GM18909 (cell line): ENCODE results near the gene ASIC3.

Source experiments
- ATAC-seq: cut with Tn5 transposase; IDR thresholded peaks from one replicate; pipeline ENCODE4 v1.9.1; 2021; ENCODE audit warnings: mild to moderate bottlenecking; ENCODE audit not compliant: unreplicated experiment, poor library complexity

ASIC3 gene

DNA sequence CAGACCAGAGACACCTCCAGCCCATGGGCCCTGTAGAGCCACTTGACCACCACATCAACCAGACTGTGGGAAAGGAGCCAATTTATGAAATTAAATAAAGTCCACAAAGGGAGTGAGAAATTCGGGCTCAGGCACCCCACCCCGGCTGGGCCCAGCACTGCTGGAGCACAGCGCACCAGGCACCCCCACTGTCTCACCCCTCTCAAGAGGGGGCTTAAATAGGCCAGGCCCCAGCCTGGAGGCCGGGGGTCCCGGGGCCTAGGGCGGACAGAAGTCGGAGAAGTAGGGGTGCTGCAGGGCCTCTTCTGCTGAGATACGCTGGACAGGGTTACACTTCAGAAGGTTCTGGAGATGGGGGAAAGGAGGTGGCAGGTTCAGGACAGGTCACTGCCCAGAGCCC is 5.4 kb downstream of the ASIC3 start:
- ATAC-seq, result no peak

DNA sequence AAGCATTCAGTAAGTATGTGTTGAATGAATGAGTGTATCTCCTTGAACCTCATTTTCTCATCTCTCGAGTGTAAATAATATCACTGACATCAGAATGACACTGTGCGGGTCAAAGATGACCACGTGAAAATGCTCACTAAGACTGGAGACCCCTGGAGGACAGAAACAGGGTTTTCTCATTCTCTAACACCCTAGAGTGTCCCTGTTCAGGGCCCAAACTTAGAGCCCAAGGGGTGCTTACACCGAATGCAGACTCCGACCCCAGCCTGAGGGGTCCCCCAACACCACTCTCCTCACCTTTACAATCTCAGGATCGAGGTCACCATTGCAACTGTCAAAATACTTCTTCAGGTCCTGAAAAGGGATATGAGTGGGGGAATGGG is 7.9 kb downstream of the ASIC3 start:
- ATAC-seq, result no peak

DNA sequence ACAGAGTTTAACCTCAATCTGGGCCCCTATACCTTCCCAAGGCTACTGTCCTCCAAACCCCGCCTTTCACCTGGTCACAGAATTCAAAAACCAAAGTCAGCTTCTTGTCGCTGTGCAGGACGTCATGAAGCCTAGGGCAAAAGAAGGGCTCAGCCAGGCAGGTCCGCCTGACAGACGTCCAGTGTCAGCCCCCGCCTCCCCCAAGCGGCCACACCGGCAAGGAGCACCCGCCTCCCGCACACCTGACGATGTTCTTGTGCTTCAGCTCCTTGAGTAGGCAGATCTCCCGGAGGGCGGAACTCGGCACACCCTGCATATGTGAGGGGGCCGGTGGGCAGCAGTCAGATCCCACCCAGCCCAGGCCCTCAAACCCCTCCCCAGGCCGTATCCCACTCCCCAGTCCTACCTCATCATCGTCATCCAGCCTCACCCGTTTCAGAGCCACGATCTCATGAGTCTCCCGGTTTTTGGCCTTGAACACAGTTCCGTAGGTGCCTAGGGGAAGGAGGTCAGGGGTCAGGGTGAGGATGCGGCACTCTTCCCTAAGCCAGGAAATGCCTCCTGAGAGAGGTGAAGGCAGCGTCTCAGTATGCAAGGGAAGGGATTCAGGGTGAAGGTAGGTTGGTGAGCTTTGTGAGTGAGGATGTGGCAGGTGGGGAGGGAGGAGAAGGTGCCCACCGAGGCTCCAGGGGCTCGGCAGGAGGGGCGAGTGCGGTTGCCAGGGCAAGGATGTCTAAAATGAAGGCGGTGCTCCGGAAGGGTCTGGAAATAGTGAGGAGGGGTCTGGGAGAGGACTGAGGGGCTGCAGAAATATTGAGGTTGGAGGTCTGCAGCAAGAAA is 8.6 kb downstream of the ASIC3 start:
- ATAC-seq, result no peak

DNA sequence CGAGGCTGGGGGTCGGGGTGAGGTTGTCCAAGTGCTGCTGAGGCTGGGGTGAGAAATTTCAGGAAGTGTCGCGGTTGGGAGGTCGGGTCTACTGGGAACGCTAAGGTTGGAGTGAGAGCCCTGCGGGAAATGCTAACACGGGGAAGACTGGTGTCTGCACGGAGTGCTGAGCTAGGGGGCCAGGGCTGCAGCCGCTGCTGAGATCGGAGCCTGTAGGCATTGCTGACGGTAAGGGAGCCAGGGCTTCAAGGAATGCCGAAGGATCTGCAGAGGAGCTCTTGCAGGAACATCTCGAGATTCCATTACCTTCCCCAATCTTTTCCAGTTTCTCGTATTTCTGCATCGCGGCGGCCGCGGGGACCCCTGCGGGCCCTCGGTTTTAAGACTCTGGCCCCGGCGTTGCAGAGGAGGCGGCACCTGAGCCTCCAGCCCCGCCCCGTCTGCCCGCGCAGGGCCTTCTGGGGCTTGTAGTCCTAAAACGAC is 9.2 kb downstream of the ASIC3 start, which contains the start of gene CDK5:
Gene CDK5, minus strand, starts transcription at position 392 of the 483 bp plus-strand sequence. Its CDS starts 49 bp downstream, at position 343.
- peak; percentile 20 for ATAC-seq

DNA sequence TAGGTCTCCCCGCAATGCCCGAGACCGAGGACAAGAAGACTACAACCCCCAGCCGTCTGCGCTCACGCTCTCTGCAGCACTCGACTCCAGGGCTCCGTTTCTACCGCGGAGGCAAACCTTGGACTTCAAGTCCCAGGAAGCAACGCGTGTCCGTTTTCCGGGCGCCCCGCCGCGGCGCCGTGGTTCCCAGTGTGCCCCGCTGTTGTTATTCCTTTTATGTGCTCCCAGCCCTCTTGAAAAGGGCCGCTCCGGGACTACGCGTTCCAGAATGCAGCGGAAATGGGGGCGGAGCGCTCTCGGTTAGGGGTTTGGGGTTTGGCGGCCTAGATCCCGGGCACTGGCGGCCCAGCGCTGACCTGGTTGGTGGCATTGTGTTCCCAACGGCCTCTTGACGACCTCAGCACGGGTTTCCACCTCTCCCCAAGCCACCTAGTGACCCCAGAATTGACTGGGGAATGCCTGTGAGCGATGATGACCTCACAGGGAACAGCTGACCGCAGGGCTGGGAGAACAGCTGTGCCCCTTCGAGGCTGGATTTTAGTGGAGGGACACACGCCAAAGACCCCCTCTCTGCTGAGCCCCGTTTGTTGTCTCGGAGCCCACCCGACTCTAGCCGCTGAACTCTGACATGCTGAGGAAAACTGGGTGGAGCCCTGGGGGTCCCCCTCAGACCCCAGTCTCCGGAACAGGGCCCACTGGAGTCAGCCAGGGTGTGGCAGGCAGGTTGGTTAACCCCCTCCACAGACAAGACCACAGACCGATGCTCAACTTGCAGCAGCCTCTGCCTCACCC is 9.9 kb downstream of the ASIC3 start:
- ATAC-seq, result peak; percentile 88

DNA sequence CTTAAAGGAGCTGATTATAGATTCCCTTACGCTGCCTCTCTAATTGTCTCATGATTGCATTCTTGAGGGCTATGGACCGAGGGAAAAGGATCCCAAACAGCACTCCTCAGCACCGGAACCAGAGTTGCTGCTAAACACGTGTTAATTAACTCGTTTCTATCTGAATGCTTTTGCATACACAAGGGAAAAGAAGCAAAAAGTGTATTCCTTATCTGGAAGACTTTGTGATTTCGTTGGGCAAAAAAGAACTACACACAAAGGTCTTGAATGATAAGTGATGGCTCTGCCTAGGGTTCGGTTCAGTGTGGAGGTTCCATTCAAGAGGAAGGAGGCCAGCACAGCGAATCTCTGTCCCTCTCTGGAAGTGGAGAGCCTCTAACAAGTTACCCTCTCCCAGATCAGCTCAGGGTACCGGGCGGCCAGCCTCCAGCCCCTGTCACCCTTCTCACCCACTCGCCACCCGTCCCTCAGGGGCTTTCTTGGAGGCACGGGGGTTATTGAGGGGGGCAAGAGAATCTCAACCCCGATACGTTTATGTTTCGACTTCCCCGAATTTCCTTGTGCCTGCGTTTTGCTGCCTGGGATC is 10.5 kb downstream of the ASIC3 start:
- no peak for ATAC-seq

DNA sequence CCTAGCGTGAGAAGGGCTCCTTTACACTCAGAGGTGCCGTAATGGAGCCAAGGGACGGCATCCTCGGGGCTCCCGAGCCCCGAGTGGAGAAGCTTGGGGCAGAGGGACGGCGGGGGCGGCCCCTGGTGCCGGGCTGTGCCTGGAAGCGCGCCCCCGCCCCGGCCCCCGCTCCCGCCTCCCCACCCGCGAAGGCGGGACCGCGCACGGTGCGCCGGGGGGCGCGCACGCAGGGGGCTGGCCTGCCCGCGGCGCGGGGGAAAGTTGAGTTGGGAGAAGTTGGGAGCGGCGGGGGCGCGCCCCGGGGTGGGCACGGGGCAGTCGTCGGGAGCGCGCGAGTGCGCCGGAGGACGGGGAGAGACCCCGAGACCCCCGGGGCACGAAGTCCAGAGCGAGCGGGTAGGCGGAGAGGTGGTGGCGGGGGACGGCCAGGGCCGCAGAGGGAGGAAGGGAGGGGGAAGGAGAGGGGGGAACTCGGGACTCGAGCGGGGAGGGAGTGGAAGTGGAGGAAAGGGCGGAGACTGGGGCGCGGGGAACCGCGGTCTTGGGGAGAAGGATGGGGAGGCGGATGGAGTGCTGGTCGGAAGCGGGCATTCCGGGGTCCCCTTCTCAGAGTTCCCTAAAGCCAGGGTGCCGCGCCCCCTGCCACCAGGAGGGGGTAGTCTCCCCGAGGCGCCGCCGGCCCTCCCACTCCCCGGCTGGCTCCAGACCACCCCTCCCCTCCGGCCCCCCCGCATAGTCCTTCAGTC is 11.2 kb downstream of the ASIC3 start, which contains the start of gene SLC4A2:
Gene SLC4A2, plus strand, starts transcription at position 223 of the 746 bp plus-strand sequence. CDS start 2,399 bp downstream, outside the sequence.
- peak; percentile 38 for ATAC-seq

DNA sequence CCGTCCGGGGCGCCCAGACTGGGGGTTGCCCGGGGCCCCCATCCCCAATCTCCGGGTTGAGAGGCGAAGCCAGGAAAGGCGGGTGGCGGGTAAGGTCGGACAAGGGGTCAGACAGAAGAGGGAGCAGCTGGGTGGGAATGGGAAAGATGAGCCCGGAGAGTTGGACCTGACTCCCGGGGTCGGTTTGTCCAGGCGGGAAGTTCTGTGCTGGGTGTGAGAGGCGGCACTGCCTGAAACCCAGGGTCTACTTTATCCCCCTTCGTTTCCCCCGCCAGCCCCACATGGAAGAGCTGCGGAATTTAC is 11.7 kb downstream of the ASIC3 start:
- no peak for ATAC-seq

DNA sequence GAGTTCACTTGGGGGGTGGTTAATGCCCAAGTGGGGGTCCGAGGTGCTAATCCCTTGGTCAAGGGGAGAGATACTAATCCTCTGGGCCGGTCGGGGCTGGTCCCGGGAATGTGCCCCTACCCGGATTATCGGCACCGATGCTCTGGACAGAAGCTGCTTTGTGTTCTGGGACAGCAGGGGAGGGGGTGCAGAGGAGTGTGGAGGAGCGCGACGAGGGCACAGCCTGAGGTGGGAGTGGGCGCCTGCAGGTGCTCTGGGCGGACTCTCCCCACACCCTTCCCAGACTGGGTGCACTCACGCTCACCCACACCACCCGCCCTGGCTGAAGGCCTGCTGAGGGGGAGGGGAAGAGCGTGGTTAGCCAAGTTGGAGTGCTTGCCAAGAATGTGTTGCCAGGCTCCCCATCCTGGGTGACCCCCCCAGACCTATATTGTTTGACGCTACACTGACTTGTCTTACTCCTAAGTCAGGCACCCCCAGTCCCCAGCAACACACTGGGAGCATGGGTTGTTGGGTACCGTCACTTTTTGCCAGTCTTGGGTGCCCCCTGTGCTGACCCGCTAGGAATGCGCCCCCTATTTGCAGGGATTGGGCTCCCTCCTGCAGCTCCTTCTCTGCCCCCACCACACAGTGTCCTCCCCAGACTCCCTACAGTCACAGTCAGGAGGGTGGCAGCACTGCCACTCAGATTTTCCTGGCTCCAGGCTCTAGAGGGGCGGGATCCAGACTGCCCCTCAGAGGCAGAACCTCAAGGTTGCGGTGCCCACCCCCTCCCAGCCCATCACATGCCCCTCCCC is 12.3 kb downstream of the ASIC3 start:
- ATAC-seq, result no peak

DNA sequence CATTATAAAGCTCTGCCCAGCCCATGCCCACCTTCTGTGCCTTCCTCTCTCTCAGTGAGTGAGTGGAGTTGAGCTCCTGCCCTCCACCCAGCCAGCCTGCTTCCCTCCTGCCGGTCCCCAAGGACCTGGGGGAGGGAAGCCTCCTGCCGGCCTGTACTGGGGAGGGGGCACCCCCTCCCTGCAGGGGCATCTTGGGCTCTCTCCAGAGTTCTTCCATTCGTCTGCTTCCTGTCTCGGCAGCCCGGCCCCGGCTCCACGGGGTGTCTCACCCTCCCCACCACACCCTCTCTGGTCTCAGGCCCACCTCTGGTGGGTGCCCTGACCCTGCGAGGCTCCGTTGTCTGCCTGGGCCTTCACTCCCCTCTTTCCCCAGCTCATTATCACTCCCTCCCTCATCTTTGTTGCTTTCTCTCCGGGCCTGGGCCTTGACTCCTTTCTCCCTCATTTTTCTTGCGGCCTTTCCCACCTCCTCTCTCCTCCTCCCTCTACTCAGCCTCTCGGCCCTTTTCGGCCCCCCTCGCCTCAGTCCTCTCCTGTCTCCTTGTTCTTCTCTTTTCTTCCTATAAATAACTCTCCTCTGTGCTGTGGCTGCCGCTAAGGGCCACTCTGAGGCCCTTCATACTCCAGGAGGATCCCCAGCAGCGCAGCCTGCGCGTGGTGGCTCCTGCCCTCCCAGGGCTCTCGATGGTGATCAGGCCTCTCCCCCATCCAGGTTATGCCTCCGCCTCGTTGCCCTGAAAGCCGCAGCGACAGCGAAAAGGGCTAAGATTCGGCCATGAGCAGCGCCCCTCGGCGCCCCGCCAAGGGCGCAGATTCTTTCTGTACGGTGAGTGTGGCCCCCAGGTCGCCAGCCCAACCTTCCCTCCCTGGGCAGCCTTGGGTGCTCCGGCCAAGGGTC is 13.1 kb downstream of the ASIC3 start:
- ATAC-seq, result no peak

DNA sequence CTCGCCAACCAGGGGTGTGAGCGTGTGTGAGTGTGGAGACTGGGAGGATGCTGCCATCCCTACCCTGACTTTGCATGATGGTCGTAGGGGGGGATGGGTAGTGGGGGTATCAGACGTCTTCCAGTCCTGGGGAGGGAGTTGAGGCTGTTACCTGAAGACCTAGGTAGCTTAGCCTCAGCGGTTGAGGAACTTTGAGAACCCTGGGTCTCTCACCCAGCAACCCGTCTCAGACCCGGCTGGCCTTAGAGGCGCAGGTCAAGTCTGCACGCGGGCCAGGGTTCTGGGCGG is 13.7 kb downstream of the ASIC3 start:
- ATAC-seq, result no peak

DNA sequence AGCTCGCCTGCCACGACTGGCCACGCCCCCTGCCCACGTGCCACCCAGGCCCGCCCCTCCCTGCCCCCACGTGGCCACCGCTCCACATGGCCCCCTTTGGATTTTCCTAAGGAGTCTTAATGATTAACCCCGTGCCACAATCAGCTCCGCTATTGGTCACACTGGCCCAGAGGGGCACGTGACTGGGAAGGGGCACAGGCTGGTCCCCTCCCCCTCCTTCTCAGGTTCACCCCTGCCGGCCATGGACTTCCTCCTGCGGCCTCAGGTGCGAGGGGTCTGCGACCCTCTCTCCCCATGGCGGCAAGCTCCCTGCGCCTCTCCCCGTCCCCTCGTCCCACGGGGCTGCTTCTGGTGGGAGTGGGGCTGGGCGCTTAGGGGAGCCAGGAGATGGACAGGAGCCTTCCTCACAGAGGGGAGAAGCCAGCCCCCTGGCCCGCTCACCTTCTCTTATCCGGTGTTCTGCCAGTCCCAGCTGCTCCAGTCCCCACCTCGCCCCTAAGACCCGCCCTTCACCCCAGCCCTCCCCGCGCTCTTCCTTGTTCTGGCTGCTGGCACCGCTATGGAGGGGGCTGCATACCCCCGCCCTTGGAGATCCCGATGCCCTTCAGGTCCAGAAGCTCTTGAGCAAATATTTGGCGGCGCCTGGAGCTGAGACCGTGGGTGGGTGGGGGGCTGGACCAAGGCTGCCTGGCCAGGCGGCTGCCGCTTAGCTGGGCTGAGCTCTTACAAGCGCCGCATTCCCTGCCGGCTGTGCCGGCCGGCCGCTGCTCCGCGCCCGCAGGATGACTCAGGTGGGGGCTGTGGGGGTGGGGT is 14.3 kb downstream of the ASIC3 start:
- no peak for ATAC-seq

DNA sequence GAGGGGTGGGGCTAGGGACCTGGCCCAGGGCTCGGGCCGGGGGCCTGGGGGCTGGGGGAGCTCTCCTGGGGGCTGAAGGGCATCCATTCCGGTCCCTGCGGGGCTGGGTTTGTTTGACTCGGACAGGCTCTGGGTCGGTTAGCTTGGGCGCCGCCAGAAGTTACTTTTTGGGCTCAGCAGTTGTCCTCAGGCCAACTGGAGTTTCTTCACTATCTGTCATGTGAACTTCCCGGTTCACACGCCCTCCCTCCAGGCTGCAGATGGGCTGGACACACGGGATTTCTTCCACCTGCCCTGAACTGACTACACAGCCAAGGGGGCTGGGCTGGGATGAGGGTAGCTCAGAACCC is 14.9 kb downstream of the ASIC3 start:
- no peak for ATAC-seq

DNA sequence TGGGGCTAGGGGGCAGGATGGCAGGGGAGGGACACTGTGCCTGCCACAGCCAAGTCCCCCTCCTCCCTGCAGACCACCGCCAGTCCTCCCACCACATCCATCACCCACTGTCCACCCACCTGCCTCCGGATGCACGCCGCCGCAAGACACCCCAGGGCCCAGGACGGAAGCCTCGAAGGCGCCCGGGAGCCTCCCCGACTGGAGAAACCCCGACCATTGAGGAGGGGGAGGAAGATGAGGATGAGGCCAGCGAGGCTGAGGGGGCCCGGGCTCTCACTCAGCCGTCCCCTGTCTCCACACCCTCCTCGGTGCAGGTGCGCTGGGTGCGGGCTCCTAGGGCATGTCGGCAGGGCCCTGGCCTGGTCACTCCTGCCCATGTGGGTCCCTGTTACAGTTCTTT is 16.1 kb downstream of the ASIC3 start:
- no peak for ATAC-seq

DNA sequence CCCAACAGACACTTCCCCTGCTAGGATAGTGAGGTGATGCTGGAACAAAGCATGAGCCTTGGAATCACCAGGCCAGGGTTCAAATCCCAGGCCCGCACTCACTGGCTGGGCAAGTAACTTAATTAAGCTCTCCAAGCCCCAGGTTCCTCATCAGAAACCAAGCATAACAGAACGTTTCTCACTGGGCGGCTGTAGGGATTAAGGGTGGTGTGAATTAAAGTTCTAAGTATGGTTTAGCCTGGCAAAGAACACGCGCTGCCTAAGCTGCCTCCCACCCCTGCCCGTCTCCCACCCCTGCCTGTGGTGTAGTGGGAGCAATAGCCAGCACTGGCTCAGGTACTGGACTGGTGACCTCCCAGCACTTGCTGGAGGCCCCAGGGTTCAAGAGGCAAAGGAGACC is 16.7 kb downstream of the ASIC3 start:
- ATAC-seq, result no peak

DNA sequence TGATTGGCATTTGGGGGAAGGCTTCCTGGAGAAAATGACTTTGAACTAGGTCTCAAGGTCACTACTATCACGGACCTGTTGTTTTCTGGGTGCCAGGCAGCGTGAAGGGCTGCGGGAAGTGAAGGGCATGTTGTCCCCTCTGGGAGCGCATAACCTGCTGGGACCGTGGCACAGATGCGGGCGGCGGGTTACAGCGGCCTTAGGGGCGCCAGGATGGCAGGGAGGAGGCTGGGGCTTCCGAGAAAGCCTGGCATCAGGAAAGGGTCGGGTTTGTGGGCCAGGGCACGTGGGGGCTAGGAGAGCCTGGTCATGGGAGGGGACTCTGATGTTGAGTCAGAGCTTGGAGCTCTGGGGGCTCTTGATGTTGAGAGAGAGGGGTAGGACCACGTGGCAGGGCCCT is 17.2 kb downstream of the ASIC3 start:
- no peak for ATAC-seq

DNA sequence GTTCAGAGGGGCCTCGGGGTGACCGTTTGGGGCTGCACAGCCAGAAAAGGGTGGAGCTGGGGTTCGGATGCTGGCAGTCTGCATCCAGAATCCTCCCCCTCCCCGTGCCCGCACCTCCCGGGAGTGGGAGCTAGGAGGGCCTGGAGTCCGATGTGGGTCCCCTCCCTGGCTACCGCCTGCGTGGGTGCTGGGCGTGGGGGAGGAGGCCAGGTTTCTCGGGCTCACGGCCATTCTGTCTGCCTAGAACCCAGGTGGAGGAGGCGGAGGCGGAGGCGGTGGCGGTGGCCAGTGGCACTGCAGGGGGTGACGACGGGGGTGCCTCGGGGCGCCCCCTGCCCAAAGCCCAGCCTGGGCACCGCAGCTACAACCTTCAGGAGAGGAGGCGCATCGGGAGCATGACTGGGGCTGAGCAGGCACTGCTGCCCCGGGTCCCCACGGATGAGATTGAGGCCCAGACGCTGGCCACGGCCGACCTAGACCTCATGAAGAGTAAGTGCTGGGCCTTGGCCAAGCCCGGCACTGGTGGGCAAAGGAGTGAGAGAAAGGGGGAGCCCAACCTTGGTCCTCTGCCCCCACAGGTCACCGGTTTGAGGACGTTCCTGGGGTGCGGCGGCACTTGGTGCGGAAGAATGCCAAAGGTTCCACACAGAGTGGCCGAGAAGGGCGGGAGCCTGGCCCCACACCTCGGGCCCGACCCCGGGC is 18.1 kb downstream of the ASIC3 start:
- no peak for ATAC-seq
